Measurements from ENCODE around the gene FOXR1. TPM values are rescaled to one million over a fixed set of nuclear protein-coding genes. Genes with fewer than 3 reads are reported as not detected.

The FOXR1 gene
- total and polyA plus RNA-seq, 12 donors: 0.22 TPM; not detected in 11

- H3K4me3 ChIP-seq: no peak overlapping the region
- WGBS, 4 donors: 40 to 56% (median 45%) methylated on average over 11 to 15 of the region's 15 CpGs
- no peaks in the 10 kb centered on the region for H3K9me3 ChIP-seq (replicated peaks in 1 of 3)
- intact Hi-C loops (cut with DNase I): no loop called here
- peak overlapping the region in 3 of 5 donors; percentile 19 to 78 (median 62) for H3K27ac ChIP-seq
- no peaks in the 10 kb centered on the region for H3K27me3 ChIP-seq
- TF ChIP-seq POLR2A (IDR thresholded peaks at IDR 0.05) (no peak), CTCF (IDR thresholded peaks at IDR 0.05) (no peak)
- H3K4me1 ChIP-seq (replicated peaks in 1 of 2): peaks cover 8 to 33% of the 10 kb centered on the region in 2 donors
- peak in 4 of 7 donors; percentile 44 to 60 (median 46) for DNase-seq
- peaks cover 0 to 45% of the 10 kb centered on the region in 2 donors for H3K36me3 ChIP-seq (replicated peaks in 1 of 2)
These were observed 53.0 kb downstream of the FOXR1 start for GRCh38 chr11:119024430-119025098.

- Histone ChIP-seq H3K4me1 (replicated peaks in 1 of 2) (peaks cover 7 to 33% of the 10 kb centered on the region in 2 donors), H3K9me3 (replicated peaks in 1 of 3) (no peaks in the 10 kb centered on the region), H3K36me3 (replicated peaks in 1 of 2) (peaks cover 0 to 43% of the 10 kb centered on the region in 2 donors), H3K27me3 (no peaks in the 10 kb centered on the region), H3K27ac (peak overlapping the region in 3 of 5 donors; percentile 19 to 78 (median 62)), H3K4me3 (no peak overlapping the region)
- 65 to 75% (median 67%) methylated on average over 3 to 5 of the region's 5 CpGs for WGBS, 4 donors
- intact Hi-C loops (cut with DNase I): no loop called here
- DNase-seq: no peak
- no peak for TF ChIP-seq POLR2A (IDR thresholded peaks at IDR 0.05)
- no peak for TF ChIP-seq CTCF (IDR thresholded peaks at IDR 0.05)
These were observed 53.5 kb downstream of the FOXR1 start for GRCh38 chr11:119025099-119025473.

GRCh38 chr11:119025541-119025940 is 54.0 kb downstream of the FOXR1 start:
- no peak for DNase-seq
- H3K36me3 ChIP-seq (replicated peaks in 1 of 2): peaks cover 0 to 39% of the 10 kb centered on the region in 2 donors
- H3K27me3 ChIP-seq: no peaks in the 10 kb centered on the region
- H3K4me1 ChIP-seq (replicated peaks in 1 of 2): peaks cover 5 to 29% of the 10 kb centered on the region in 2 donors
- no peak overlapping the region for H3K4me3 ChIP-seq
- peak overlapping the region in 2 of 5 donors; percentile 62 to 78 for H3K27ac ChIP-seq
- intact Hi-C loops (cut with DNase I): no loop called here
- H3K9me3 ChIP-seq (replicated peaks in 1 of 3): no peaks in the 10 kb centered on the region
- 91 to 99% (median 94%) methylated on average over 5 of the region's 5 CpGs for WGBS, 4 donors
- TF ChIP-seq CTCF (IDR thresholded peaks at IDR 0.05): no peak
- no peak for TF ChIP-seq POLR2A (IDR thresholded peaks at IDR 0.05)

DNA sequence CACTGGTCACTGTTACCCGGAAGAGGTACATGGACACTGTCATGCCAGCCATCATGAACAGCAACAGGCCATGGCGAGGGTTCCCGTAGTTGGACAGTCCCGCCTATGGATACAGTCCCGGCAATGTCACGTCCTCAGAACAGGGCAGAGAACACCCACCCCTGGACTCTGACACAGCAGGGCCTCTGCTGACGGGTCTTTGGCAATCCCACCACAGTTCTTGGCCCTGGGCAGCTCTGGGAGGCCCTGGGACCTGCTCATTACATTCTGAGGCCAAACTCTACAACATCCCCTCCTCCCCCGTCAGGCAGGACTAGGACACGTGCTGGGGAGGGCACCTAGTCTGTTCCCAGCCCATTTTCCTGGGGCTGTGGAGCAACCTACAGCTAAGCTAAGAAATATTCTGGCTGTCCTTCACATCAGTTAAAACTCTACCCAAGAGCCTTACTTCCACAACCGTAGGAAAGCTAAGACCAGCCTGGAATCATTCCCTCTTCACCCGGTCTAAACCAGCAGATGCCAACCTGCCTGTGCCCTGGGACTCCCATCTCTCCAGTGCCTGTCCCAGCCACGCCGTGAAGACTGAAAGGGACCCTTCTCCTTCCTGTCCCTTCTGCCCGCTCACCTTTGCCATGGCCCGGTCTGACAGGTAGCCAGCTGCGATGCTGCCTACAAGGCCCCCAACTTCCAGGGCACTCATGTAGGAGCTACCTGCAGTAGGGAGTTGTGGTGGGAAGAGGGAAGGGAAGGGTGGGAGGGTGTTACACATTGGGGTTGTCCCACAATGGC is 54.6 kb downstream of the FOXR1 start:
- Histone ChIP-seq H3K27ac (peak overlapping the region in 1 of 5 donors; percentile 3), H3K27me3 (no peaks in the 10 kb centered on the region), H3K36me3 (replicated peaks in 1 of 2) (peaks cover 0 to 35% of the 10 kb centered on the region in 2 donors), H3K4me3 (no peak overlapping the region), H3K9me3 (replicated peaks in 1 of 3) (no peaks in the 10 kb centered on the region), H3K4me1 (replicated peaks in 1 of 2) (peaks cover 5 to 24% of the 10 kb centered on the region in 2 donors)
- DNase-seq: no peak
- intact Hi-C loops (cut with DNase I): no loop called here
- 89 to 93% (median 91%) methylated on average over 11 to 16 of the region's 16 CpGs for WGBS, 4 donors
- TF ChIP-seq POLR2A (IDR thresholded peaks at IDR 0.05) (no peak), CTCF (IDR thresholded peaks at IDR 0.05) (no peak)
